WTC11 (cell line): ENCODE measurements around the gene TNFRSF11A. TPM values are rescaled to one million over a fixed set of nuclear protein-coding genes. Genes with fewer than 3 reads are reported as not detected.

Experiments
- ATAC-seq: fragments of 200-7000 bp; cut with Tn5 transposase; 2 replicates; pipeline ENCODE4 v1.10.0; 2021; ENCODE audit warnings: mild to moderate bottlenecking, moderate library complexity
- CTCF ChIA-PET: fragments of 300-600 bp; sonication (Branson Sonifier 250); formaldehyde crosslinking; loops from one replicate; lab custom pipeline; 2021; ENCODE audit warnings: antibody characterized with exemption; lab: Charles Lee
- POLR2A ChIA-PET: fragments of 350-600 bp; sonication (Branson Sonifier 250); formaldehyde crosslinking; loops from one replicate; lab custom pipeline; 2021; ENCODE audit warnings: antibody characterized with exemption; lab: Charles Lee
- DNase-seq: peaks from one replicate; pipeline ENCODE4 v3.0.0; 2021; ENCODE audit warnings: low spot score
- H3K27ac Mint-ChIP-seq: 2 replicates; pipeline ENCODE4 v1.8.0; 2021; ENCODE audit warnings: mixed read lengths
- H3K27me3 Mint-ChIP-seq: 2 replicates; pipeline ENCODE4 v1.8.0; 2021; ENCODE audit warnings: low read depth, mild to moderate bottlenecking, moderate library complexity, mixed read lengths
- H3K36me3 Mint-ChIP-seq: 2 replicates; pipeline ENCODE4 v1.8.0; 2021; ENCODE audit warnings: mixed read lengths
- H3K4me1 Mint-ChIP-seq: 2 replicates; pipeline ENCODE4 v1.8.0; 2022; ENCODE audit warnings: mixed read lengths
- H3K4me3 Mint-ChIP-seq: 2 replicates; pipeline ENCODE4 v1.8.0; 2021; ENCODE audit warnings: mild to moderate bottlenecking, moderate library complexity, mixed read lengths
- H3K9me3 Mint-ChIP-seq: 2 replicates; pipeline ENCODE4 v1.8.0; 2021; ENCODE audit warnings: mixed read lengths
- AFF4 ChIP-seq: sonication (generic); formaldehyde crosslinking; IDR thresholded peaks from 2 replicates; pipeline ENCODE4 v1.8.1; 2023; ENCODE audit warnings: mild to moderate bottlenecking, missing genetic modification reagents, borderline replicate concordance
- ATF3 ChIP-seq: sonication (generic); formaldehyde crosslinking; conservative IDR thresholded peaks from 2 replicates; pipeline ENCODE4 v1.8.1; 2022; ENCODE audit warnings: mild to moderate bottlenecking, missing genetic modification reagents
- ATF6 ChIP-seq: sonication (generic); formaldehyde crosslinking; IDR thresholded peaks from 2 replicates; pipeline ENCODE4 v1.8.1; 2023; ENCODE audit warnings: mild to moderate bottlenecking, missing genetic modification reagents
- CREM ChIP-seq: sonication (generic); formaldehyde crosslinking; IDR thresholded peaks from 2 replicates; pipeline ENCODE4 v1.8.1; 2022; ENCODE audit warnings: mild to moderate bottlenecking, missing genetic modification reagents, moderate library complexity
- CTCF ChIP-seq: fragments of 200-600 bp; IDR thresholded peaks from 2 replicates; pipeline ENCODE4 v1.8.0; 2022; ENCODE audit warnings: antibody characterized with exemption
- GABPB1 ChIP-seq: sonication (generic); formaldehyde crosslinking; IDR thresholded peaks from 2 replicates; pipeline ENCODE4 v1.8.1; 2023; ENCODE audit warnings: mild to moderate bottlenecking, missing genetic modification reagents
- GRHL2 ChIP-seq: fragments of 250-450 bp; sonication (Bioruptor Pico); IDR thresholded peaks from 2 replicates; pipeline ENCODE4 v1.8.0; 2022; ENCODE audit warnings: mild to moderate bottlenecking, moderate library complexity; ENCODE audit not compliant: insufficient replicate concordance, severe bottlenecking
- HMGA2 ChIP-seq: fragments of 250-450 bp; sonication (Bioruptor Pico); IDR thresholded peaks from 2 replicates; pipeline ENCODE4 v1.4.0; 2021; ENCODE audit warnings: mild to moderate bottlenecking, moderate library complexity
- IRF2 ChIP-seq: sonication (generic); formaldehyde crosslinking; IDR thresholded peaks from 2 replicates; pipeline ENCODE4 v1.8.0; 2022; ENCODE audit warnings: low read depth, missing genetic modification reagents, borderline replicate concordance
- JAZF1 ChIP-seq: fragments of 250-450 bp; sonication (Bioruptor Pico); IDR thresholded peaks from 2 replicates; pipeline ENCODE4 v1.9.0; 2021; ENCODE audit warnings: moderate library complexity, mild to moderate bottlenecking, inconsistent platforms
- KAT7 ChIP-seq: sonication (generic); formaldehyde crosslinking; IDR thresholded peaks from 2 replicates; pipeline ENCODE4 v1.8.1; 2023; ENCODE audit warnings: missing genetic modification reagents, mild to moderate bottlenecking, borderline replicate concordance
- MLX ChIP-seq: sonication (generic); formaldehyde crosslinking; IDR thresholded peaks from 2 replicates; pipeline ENCODE4 v1.8.1; 2023; ENCODE audit warnings: mild to moderate bottlenecking, missing genetic modification reagents, moderate library complexity
- NFATC4 ChIP-seq: fragments of 250-450 bp; sonication (Bioruptor Pico); IDR thresholded peaks from 2 replicates; pipeline ENCODE4 v1.9.0; 2021; ENCODE audit warnings: mild to moderate bottlenecking
- OVOL2 ChIP-seq: fragments of 250-450 bp; sonication (Bioruptor Pico); IDR thresholded peaks from 2 replicates; pipeline ENCODE4 v1.9.0; 2021; ENCODE audit warnings: mild to moderate bottlenecking, borderline replicate concordance
- SMAD3 ChIP-seq: sonication (generic); formaldehyde crosslinking; IDR thresholded peaks from 2 replicates; pipeline ENCODE4 v1.8.0; 2022; ENCODE audit warnings: missing genetic modification reagents, mild to moderate bottlenecking, borderline replicate concordance
- ZNF121 ChIP-seq: sonication (generic); formaldehyde crosslinking; IDR thresholded peaks from 2 replicates; pipeline ENCODE4 v1.8.0; 2023; ENCODE audit warnings: missing genetic modification reagents
- ZSCAN18 ChIP-seq: fragments of 250-450 bp; sonication (Bioruptor Pico); IDR thresholded peaks from 2 replicates; pipeline ENCODE4 v2.1.2; 2022; ENCODE audit warnings: mild to moderate bottlenecking, moderate library complexity
- total RNA-seq: library from RNA; stranded (reverse); gene quantifications from 3 replicates; pipeline ENCODE4 v1.2.3, GENCODE V29; 2021
- TF ChIP-seq, protein P1 (sequence below): sonication (generic); formaldehyde crosslinking; conservative IDR thresholded peaks from 2 replicates; pipeline ENCODE4 v1.8.1; 2023; ENCODE audit warnings: mild to moderate bottlenecking, low read depth, missing genetic modification reagents, moderate library complexity
- TF ChIP-seq, protein P2 (sequence below): sonication (generic); formaldehyde crosslinking; IDR thresholded peaks from 2 replicates; pipeline ENCODE4 v1.8.1; 2023; ENCODE audit warnings: mild to moderate bottlenecking, moderate library complexity, missing genetic modification reagents

TNFRSF11A gene
- total RNA-seq, 1 experiment from 2014 or later: 4.9 TPM

DNA sequence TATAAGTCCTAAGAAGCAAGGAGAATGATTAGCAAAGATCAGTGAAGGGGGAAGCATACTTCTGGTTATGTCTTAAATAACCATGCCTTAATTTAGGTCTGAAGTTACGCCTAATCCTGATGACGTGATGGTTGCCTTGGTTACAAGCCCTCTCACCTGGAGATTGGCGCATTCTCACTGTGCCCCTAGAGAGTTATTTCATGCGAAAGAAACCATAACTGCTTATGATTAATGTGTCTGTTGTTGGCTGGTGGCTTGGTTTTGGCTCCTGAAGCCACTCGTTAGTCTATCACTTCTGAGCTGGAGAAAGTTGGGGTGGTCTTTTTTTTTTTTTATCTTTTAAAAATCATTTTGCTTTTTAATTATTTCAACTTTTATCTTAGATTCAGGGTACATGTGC is 47.0 kb downstream of the TNFRSF11A start (continued):
- TF ChIP-seq ZSCAN18 (no peak), CTCF (no peak), GRHL2 (CRISPR knock-in tag) (no peak), OVOL2 (CRISPR knock-in tag) (no peak), GABPB1 (CRISPR knock-in tag) (no peak), IRF2 (CRISPR knock-in tag) (no peak), JAZF1 (no peak)
- TF ChIP-seq, all 79 proteins: peak for 0

DNA sequence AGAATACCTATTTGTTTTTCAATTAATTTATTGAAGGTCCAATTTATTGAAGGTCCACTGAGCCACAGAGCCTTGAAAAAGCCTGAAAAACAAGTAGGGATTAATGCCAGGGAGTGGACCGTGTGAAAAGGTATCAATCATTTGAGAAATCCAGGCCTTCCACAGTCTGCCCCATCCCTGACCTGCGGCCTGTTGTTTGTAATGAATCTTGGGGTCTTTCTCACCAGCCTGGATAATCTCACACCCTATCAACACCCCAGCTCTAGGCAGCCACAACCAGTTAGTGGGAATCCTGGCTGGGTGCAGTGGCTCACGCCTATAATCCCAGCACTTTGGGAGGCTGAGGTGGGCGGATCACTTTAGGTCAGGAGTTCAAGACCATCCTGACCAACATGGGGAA is 47.8 kb downstream of the TNFRSF11A start:
- no peak for ATAC-seq
- CTCF ChIA-PET: interaction anchor here (0.9 kb wide), 1 partner anchor 53 kb away, joined by 4 read pairs; no protein-coding TSS in a partner anchor
- POLR2A ChIA-PET: interaction anchor here (0.7 kb wide), 1 partner anchor 42 kb away, joined by 3 read pairs; no protein-coding TSS in a partner anchor

More for the DNA sequence above, 47.8 kb downstream of the TNFRSF11A start:
- no peak overlapping the region for H3K4me3 Mint-ChIP-seq
- H3K27ac Mint-ChIP-seq: no peak overlapping the region
- TF ChIP-seq NFATC4 (CRISPR knock-in tag): no peak
- no peak for TF ChIP-seq SMAD3 (CRISPR knock-in tag)
- no peak for TF ChIP-seq GRHL2 (CRISPR knock-in tag)
- no peak for TF ChIP-seq HMGA2
- TF ChIP-seq AFF4 (CRISPR knock-in tag): no peak
- no peak for TF ChIP-seq ATF3 (CRISPR knock-in tag)
- no peak for TF ChIP-seq MLX (CRISPR knock-in tag)
- TF ChIP-seq, protein P1, sequence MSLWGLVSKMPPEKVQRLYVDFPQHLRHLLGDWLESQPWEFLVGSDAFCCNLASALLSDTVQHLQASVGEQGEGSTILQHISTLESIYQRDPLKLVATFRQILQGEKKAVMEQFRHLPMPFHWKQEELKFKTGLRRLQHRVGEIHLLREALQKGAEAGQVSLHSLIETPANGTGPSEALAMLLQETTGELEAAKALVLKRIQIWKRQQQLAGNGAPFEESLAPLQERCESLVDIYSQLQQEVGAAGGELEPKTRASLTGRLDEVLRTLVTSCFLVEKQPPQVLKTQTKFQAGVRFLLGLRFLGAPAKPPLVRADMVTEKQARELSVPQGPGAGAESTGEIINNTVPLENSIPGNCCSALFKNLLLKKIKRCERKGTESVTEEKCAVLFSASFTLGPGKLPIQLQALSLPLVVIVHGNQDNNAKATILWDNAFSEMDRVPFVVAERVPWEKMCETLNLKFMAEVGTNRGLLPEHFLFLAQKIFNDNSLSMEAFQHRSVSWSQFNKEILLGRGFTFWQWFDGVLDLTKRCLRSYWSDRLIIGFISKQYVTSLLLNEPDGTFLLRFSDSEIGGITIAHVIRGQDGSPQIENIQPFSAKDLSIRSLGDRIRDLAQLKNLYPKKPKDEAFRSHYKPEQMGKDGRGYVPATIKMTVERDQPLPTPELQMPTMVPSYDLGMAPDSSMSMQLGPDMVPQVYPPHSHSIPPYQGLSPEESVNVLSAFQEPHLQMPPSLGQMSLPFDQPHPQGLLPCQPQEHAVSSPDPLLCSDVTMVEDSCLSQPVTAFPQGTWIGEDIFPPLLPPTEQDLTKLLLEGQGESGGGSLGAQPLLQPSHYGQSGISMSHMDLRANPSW (CRISPR knock-in tag): no peak
- no peak for TF ChIP-seq KAT7
- no peak for TF ChIP-seq CREM (CRISPR knock-in tag)
- no peak for TF ChIP-seq ZNF121 (CRISPR knock-in tag)
- TF ChIP-seq GABPB1 (CRISPR knock-in tag): no peak
- TF ChIP-seq, protein P2, sequence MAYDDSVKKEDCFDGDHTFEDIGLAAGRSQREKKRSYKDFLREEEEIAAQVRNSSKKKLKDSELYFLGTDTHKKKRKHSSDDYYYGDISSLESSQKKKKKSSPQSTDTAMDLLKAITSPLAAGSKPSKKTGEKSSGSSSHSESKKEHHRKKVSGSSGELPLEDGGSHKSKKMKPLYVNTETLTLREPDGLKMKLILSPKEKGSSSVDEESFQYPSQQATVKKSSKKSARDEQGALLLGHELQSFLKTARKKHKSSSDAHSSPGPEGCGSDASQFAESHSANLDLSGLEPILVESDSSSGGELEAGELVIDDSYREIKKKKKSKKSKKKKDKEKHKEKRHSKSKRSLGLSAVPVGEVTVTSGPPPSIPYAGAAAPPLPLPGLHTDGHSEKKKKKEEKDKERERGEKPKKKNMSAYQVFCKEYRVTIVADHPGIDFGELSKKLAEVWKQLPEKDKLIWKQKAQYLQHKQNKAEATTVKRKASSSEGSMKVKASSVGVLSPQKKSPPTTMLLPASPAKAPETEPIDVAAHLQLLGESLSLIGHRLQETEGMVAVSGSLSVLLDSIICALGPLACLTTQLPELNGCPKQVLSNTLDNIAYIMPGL (CRISPR knock-in tag): no peak
- no peak for TF ChIP-seq ATF6 (CRISPR knock-in tag)
- no peaks in the 10 kb centered on the region for H3K9me3 Mint-ChIP-seq
- no peak for DNase-seq
- peaks cover 45% of the 10 kb centered on the region for H3K4me1 Mint-ChIP-seq
- H3K36me3 Mint-ChIP-seq: no peaks in the 10 kb centered on the region
- H3K27me3 Mint-ChIP-seq: no peaks in the 10 kb centered on the region
